GM12801 (cell line): ENCODE data around the gene CYP1A2.

ENCODE experiments used
- CTCF ChIP-seq: IDR thresholded peaks from one replicate; pipeline ENCODE4 v1.5.1; 2011; ENCODE audit warnings: control low read depth; ENCODE audit not compliant: insufficient read length; ENCODE audit errors: extremely low read depth

The CYP1A2 gene

GRCh38 chr15:74723187-74723586 is 25.5 kb upstream of the CYP1A2 start:
- TF ChIP-seq CTCF, result no peak

GRCh38 chr15:74723754-74724334 is 24.8 kb upstream of the CYP1A2 start:
- TF ChIP-seq CTCF, result no peak

GRCh38 chr15:74724570-74725224 is 23.9 kb upstream of the CYP1A2 start:
- no peak for TF ChIP-seq CTCF

- no peak for TF ChIP-seq CTCF
These were observed 23.3 kb upstream of the CYP1A2 start, which contains the start of gene CYP1A1 for GRCh38 chr15:74725225-74725774. TSS of gene CYP1A1 (minus strand) at chr15:74725528. CDS start at chr15:74723097, 2,431 bp downstream.

GRCh38 chr15:74725845-74726773 is 22.5 kb upstream of the CYP1A2 start:
- no peak for TF ChIP-seq CTCF

GRCh38 chr15:74726774-74727164 is 21.9 kb upstream of the CYP1A2 start:
- TF ChIP-seq CTCF, result no peak

- TF ChIP-seq CTCF, result no peak
These were observed 20.9 kb upstream of the CYP1A2 start for GRCh38 chr15:74727727-74728126.
